Fibroblast of skin of right quadriceps (primary cell): ENCODE measurements around the gene PRDM2.

Experiments
- DNase-seq: peaks from one replicate; pipeline ENCODE4 v3.0.0-alpha.2; 2013

The PRDM2 gene

DNA sequence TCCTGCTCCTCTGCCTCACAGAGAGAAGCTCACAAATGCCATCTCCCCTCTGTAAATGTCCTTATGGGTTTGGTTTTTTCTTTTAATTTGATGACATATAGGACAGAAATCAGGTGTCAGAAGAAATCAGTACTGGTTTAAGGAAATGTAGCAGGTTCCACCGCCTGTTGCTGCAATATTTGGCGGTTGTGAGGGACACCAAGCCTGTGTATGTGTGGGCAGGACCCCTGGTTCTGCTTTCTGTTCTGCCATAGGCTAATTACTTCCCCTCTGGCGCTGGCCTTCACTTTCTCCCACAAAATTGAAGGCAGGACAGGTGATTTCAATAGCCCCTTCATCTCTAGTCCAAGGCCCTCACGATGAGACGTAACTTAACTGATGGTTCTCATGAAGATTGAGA, 69.2 kb downstream of the PRDM2 start:
- no peak for DNase-seq

DNA sequence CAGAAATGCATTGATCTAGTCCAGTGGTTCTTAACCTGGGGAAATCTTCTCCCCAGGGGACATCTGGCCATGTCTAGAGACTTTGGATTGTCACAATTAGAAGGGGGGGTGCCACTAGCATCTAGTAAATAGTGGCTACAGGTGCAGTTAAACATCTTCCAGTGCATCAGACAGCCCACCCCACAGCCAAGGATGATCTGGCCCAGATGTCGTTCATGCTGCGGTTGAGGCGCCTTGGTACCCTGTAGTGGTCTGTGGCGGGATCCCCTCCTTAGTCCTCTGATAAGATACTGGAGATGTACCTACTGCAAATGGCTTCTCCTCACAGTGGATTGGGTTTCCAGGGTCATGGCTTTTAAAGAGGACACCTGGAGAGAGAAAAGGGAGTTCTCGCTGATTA, 69.8 kb downstream of the PRDM2 start:
- DNase-seq, result no peak

DNA sequence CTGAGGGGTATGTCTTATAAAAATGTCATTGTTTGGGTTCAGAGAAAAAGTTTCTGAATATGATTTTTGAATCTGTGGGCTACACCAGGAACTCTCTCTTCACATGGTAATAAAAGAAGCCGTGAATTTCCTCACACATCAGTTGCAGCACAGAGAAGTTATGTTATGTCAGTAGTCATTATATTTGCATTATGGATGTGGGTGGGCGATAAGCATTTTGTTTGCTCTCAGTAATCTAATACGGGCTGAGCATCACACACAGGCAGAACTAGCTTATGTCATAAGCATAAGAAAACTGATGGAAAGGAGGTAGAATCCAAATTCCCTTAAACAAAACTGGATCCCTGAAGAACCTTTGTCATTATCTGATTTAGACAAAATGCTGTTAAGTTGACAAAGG, 70.8 kb downstream of the PRDM2 start:
- no peak for DNase-seq

DNA sequence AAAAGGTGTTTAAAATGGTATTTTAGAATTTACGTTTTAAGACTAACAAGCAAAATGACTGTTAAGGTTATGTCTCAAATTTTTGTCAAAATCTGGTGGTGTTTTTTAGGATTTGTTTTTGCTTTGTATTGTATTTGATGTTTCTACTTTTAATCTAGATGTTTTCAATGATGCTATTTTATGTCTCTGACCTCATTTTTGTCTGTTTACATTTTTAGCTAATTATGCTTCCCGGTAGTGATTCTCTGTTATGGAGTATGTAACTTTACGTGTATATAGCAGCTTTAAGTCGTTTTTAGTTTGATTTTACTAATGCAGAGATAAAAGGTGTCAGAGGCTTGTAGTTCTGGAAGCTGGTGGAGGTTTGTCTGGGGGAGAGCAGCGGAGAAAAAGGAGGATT, 71.8 kb downstream of the PRDM2 start:
- DNase-seq, result no peak

DNA sequence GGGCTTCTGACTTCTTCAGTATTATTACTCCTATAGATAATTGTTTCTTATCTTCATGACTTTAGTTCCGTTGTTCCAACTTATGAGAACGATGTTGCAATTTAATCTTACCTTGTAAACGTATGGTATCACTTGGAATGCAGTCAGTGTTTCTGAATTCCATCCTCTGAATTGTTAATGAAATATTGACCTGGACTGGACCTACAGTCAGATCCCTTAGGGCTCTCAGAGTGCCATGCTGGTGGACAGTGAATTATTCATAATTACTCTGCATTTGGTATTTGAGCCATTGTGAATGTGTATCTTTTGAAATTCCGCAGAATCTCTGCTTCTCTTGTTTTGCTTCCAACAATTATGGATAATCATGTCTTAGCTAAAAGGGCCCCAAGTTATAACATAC, 72.3 kb downstream of the PRDM2 start:
- no peak for DNase-seq

DNA sequence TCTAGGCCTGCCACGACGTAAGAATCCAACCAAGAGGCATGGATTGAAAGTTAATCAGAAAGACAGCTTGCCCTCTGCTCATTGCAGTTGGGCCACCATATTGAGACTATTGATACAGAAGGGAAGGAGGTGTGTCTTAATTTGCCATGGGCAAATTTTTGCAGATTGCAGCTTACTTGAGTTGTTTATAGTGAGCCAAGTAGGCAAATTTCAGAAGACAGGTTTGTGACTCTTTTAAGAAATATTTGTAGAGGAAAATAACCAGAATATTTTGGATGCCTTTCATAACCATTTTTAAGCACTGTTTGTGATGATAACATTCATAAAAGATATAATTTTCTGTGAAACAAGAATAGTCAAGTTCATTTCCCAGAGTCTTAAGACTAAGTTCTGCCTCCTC, 74.1 kb downstream of the PRDM2 start:
- no peak for DNase-seq

DNA sequence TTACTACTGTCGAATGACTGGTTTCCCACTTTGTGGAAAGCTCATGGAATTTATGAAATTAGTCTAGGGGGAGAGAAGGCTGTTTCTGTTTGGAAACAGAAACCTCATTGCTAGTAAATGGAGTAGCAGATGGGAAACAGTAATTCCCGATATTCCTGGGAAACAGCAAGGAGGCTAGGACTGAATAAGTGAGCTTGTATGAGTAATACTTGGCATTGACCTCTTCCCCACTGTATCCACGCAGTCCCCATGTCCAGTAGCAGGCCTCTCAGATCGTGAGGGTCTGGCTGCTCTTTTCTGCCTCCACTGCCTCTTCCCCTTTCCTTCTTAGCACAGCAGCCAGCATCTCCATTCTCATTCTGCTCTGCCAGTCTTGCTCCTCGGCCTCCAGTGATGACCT, 75.5 kb downstream of the PRDM2 start:
- DNase-seq, result peak; percentile 47

DNA sequence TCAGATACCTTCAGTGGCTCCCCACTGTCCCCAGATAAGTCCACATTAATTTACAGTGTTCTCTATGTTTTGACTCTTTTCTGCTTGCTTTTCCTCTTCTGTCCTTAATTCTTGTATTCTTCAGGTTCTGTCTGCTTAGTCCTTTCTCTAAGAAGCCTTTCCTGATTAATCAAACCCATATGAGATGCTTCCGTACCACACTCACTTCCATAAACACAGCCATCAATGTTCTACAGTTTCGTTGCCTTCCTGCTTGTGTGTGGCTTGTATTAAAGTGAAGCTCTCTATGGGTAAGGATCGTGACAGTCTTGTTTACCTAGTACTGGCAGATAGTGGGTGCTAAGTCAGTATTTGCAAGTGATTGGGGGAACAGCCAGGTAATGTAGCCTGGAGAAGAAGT, 75.9 kb downstream of the PRDM2 start:
- DNase-seq, result peak; percentile 64

DNA sequence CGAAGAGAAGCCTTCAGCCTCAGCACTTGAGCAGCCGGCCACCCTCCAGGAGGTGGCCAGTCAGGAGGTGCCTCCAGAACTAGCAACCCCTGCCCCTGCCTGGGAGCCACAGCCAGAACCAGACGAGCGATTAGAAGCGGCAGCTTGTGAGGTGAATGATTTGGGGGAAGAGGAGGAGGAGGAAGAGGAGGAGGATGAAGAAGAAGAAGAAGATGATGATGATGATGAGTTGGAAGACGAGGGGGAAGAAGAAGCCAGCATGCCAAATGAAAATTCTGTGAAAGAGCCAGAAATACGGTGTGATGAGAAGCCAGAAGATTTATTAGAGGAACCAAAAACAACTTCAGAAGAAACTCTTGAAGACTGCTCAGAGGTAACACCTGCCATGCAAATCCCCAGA, 78.4 kb downstream of the PRDM2 start:
- no peak for DNase-seq

DNA sequence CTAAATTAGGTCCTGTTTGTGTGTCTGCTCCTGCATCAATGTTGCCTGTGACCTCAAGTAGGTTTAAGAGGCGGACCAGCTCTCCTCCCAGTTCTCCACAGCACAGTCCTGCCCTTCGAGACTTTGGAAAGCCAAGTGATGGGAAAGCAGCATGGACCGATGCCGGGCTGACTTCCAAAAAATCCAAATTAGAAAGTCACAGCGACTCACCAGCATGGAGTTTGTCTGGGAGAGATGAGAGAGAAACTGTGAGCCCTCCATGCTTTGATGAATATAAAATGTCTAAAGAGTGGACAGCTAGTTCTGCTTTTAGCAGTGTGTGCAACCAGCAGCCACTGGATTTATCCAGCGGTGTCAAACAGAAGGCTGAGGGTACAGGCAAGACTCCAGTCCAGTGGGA, 79.9 kb downstream of the PRDM2 start:
- DNase-seq, result peak; percentile 79

DNA sequence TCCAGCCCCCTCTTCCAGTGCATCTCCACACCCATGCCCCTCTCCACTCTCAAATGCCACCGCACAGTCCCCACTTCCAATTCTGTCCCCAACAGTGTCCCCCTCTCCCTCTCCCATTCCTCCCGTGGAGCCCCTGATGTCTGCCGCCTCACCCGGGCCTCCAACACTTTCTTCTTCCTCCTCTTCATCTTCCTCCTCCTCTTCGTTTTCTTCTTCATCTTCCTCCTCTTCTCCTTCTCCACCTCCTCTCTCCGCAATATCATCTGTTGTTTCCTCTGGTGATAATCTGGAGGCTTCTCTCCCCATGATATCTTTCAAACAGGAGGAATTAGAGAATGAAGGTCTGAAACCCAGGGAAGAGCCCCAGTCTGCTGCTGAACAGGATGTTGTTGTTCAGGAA, 80.8 kb downstream of the PRDM2 start:
- no peak for DNase-seq

DNA sequence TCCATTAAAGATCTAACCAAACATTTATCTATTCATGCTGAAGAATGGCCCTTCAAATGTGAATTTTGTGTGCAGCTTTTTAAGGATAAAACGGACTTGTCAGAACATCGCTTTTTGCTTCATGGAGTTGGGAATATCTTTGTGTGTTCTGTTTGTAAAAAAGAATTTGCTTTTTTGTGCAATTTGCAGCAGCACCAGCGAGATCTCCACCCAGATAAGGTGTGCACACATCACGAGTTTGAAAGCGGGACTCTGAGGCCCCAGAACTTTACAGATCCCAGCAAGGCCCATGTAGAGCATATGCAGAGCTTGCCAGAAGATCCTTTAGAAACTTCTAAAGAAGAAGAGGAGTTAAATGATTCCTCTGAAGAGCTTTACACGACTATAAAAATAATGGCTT, 81.2 kb downstream of the PRDM2 start:
- DNase-seq, result no peak

DNA sequence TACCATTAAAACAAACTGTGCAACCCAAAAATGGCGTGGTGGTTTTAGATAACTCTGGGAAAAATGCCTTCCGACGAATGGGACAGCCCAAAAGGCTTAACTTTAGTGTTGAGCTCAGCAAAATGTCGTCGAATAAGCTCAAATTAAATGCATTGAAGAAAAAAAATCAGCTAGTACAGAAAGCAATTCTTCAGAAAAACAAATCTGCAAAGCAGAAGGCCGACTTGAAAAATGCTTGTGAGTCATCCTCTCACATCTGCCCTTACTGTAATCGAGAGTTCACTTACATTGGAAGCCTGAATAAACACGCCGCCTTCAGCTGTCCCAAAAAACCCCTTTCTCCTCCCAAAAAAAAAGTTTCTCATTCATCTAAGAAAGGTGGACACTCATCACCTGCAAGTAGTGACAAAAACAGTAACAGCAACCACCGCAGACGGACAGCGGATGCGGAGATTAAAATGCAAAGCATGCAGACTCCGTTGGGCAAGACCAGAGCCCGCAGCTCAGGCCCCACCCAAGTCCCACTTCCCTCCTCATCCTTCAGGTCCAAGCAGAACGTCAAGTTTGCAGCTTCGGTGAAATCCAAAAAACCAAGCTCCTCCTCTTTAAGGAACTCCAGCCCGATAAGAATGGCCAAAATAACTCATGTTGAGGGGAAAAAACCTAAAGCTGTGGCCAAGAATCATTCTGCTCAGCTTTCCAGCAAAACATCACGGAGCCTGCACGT, 82.1 kb downstream of the PRDM2 start:
- DNase-seq, result peak; percentile 78

DNA sequence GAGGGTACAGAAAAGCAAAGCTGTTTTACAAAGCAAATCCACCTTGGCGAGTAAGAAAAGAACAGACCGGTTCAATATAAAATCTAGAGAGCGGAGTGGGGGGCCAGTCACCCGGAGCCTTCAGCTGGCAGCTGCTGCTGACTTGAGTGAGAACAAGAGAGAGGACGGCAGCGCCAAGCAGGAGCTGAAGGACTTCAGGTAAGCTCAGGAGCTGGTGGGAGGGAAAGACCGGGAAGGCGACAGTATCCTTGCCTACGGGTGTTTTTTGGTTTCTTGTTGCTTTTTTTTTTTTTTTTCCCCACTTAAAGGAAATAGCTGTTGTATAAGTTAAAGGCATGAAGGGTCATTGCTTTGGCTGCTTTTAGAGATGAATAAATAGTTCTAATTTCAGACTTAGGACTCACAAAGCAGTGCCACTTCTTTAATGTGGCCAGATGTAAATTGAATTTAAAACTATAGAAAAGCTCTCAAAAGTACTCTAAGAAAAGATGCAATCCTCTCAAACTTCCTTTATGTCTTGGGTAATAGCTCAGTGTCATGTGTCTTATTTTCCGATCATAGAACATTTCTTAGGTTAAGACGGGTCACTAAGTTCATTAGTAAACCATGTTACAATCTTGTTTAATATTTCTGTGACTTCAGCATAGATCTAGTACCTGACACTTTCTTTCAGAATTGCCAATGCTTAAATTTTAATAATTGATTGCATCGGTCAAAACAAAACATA, 82.8 kb downstream of the PRDM2 start:
- no peak for DNase-seq

DNA sequence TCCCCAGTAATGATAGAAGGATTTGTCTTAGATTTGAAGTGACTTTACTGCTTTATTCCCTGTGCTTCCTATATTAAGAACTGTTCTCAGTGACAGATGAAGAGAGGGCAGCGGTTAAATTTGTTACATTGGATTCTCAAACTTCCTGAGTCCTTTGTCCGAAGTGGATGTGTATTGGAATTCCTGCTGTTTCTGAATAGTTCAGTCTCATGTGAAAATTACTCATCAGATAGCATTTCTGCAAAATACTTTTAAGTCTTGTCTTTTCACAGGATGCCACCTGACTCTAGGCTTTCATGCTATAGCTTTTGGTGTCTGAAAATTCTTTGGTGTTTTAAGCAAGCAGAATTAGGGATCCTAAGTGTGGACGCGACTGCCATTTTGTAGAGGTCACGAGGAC, 83.6 kb downstream of the PRDM2 start:
- DNase-seq, result peak; percentile 40

DNA sequence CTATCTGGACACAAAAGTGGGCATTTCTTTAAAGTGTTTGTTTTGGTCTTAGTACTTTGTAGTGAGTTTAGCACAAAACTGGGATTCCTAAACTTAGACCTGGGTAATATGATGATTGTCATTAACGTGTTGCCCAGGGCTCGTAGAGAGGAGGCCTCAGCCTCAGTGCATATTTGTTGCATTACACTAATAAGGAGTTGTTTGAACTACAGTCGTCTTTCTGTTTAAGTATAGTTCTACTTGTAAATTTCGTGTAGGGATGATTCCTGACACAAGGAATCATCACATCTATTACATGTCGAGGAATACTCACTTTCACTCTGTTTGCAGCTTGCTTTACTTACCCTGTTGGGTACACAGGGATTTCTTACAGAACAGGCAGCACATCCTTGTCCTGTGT, 85.0 kb downstream of the PRDM2 start:
- DNase-seq, result peak; percentile 38

DNA sequence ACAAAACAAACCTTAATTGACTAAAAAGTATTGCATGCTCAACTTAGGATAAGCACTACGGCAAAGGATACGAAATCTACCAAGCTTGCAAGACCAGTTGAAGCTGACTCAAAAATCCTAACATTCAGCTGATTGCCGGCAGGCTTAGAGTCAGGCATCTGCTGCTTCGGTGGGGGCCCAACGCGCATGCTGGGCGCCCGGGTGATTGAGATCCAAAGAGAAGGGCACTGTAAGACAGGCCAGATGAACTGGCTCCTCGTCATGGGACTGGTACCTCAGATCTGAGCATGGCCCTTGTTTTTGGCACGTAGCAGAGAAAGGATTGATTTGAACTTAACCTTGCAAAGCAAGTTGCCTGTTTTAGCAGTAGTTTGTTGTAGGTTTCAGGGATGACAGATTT, 86.6 kb downstream of the PRDM2 start:
- no peak for DNase-seq

DNA sequence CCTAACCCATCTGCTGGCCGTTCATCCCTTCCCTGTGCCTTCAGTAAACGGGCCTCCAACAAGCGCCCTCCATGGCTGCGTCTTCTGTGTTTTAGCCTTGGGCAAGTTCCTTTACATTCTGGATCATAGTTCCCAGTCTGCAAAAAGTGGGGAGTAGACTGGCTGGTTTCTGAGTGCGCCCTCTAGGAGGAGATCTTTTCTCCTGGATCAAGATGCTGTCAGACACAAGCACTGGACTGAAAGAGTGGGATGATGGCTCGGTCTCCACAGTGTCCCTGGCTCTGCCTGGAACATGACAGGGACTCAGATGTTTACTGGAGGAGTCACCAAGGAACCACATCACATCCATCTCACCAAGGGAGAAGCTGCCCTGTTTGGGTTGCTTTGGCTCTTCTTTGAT, 88.8 kb downstream of the PRDM2 start:
- no peak for DNase-seq

DNA sequence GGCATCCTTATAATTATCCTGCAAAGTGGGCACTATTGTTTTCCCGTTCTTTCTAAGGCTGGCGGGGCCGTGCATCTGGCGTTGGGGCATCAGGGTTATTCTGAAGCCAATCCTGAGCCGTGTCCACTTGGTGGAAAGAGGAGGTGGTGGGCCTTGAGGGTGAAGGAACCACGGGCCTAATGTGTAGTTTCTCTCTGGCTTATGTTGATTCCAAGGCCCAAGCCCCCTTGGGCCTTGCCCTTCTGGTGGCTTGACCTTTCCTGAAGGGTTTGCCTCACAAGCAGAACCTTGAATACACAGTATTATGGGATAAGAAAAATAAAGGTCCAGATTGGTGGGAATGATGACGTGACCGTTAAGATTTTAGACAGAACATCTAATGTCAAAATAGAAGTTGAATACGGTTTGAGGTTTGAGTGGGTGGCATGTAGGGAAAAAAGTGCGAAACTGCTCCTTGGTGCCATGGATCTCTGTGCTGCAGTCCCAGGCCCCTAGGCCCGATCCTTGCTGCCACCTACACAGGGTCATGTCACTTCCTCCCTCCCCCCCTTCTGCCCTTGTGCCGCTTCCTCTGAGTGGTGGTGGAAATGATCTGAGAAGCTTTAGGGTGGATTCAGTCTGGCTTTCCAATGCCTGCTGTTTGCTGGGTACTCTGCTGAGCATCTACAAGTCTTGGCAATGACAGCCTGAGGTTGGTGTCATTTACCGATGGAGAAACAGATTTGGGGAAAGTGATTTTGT, 90.5 kb downstream of the PRDM2 start:
- DNase-seq, result no peak

DNA sequence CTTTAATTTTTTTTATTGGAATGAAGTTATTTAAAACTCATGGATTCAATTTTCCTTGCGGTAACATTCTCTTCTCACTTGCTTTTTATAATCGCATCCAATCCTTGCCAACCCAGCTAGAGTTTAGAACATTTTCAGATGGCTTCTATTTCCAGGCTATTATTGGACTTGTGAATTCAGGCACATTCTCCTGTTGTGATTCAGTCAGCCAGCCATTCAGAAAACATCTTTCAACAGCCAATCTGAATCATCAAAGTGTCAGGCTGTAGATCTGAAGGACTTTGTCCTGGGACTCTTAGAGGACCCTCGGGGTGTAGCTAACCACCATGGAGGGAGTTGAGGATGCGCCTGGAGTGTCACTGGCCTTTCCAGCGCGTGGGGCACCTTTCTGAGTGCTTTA, 92.4 kb downstream of the PRDM2 start:
- DNase-seq, result peak; percentile 86

DNA sequence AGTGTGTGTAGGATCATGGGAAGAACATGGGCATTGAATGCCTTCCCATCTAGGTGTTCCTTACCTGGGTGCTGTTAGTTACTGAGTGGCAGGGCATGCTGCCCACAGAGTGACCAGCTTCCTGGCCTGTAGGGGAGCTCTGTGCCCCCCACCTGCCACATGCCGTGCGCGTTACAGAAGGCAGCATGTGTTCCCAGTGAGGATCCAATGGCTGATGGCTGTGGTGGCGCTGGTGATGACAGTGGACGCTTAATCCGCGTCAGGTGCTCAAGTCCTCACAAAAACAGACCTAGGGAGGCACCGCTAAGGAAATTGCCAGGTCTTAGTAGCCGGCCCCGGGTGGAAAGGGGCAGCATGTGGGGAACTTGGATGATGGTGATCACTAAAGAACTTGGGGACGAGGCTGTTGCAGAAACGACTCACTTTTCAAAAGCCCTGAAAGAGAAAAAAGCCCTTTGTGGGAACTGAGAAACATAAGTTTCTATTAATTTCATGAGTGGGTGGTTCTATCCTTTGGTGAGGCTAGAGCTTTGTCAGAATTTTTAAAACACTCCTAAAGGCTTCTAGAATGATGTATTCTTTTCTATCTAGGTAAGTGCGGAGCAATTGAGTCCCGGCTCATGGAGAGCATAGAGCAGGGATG, 93.2 kb downstream of the PRDM2 start:
- no peak for DNase-seq

DNA sequence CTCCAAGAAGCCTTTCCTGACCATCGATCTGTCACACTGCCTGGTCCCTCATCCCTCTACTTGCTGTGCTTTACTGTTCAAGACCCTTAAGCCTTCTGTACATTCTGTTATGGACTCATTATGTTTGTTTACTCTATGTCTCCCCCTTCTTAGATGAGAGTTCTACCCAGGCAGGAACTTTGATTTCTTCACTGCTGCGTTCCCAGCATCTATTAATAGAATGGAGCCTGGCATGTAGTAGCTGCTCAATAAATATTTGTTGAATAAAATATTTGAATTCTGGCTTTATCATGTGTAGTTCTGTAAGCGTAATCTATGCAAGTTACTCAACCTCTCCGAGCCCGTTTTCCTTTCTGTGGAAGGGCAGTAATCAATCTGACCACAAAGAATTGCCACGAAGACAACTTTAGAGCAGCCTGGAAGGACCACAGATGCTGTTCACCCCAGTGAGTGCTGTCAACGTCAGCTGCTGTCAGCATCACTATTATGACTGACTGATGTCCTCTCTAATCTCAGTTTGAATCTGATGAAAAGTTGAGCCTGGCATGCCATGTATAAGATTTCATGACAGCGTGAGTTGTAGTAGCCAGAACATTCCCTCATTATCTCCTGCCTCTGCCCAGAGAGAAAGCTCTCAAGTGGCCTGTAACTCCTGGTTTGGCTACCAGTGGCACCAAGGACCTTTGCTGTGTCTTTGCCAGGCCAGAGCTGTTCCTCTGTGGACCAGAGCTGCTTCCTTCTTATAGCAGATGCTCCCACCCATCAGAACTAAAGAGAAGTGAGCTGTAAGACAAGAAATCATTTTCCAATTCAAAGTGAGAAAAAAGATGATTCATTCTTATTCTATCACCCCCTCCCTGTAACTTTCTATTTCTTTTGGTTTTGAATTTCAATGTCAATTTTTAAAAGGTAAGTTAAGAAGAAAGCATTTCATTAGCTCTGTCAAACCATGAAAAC, 94.5 kb downstream of the PRDM2 start:
- DNase-seq, result no peak
